H54 (cell line): ENCODE measurements around the gene HOXB2.

Source experiments
- DNase-seq: peaks from one replicate; pipeline ENCODE4 v3.0.0; 2011; ENCODE audit warnings: low spot score, mixed read lengths; ENCODE audit not compliant: insufficient read length
- FAIRE-seq: peaks from 3 replicates; lab custom pipeline; 2011; peaks lifted over from hg19 to GRCh38; lab: Jason Lieb, UNC
- POLR2A ChIP-seq: IDR thresholded peaks from 2 replicates; pipeline ENCODE4 v1.6.1; 2011; ENCODE audit warnings: low read depth, mild to moderate bottlenecking, low read length

HOXB2 gene

DNA sequence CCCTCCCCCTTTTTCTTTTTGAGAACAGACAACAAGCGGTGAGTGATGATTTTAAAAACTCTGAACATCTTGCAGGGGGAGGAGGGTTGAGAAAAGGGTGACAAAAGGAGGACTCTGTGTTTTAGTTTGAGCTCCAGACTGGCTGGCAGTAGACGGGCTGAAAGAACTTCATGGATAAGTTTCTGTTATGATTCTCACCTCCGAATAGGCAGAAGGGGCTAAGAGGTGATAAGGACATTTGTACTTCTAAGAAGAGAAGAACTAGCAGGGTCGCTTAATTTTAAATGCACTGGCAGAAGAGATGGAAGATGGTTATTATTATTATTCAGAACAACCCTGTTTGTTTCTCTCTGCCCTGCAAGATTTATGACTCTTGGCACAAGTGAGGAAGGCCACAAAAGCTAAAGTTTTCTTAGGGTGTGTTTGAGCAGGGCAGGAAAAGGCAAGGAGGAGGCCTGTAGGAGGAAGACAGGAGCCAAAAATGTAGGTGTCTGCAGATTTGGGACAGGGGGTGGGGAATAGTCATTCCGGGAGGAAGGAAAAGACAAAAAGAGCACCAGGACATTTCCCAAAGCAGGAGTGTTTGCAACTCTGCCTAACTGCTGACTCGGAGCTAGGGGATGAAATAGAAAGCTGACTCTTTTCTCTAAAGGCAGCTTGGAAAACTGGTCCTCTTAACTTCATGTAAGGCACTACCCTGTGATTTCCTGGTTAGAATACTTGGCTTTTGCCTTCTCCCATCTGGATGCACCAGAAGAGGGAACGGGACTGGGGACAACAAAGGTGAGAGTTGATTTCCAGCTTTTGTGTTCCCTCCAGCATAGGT is 11.9 kb upstream of the HOXB2 start:
- no peak for FAIRE-seq
- no peak for DNase-seq

DNA sequence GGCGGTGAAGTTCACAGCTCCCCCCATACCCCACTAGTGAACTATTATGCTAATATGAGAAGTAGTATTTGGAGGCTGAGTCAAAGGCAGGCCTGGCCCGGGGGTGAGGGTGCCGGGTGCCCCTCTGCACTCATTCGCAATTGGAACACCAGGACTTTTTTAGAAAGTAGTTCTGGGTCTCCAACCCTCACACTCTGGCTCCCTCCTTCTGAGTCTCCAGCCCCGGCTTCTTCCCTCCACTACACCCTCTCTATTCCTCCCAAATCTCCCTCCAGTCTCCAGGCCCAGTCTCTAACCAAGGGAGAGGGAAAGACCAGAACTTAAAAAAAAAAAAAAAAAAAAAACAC is 11.3 kb upstream of the HOXB2 start:
- no peak for FAIRE-seq

More for the DNA sequence above, 11.9 kb upstream of the HOXB2 start:
- no peak for TF ChIP-seq POLR2A

GRCh38 chr17:48555258-48556228 is 10.6 kb upstream of the HOXB2 start:
- peak; percentile 95 for DNase-seq
- TF ChIP-seq POLR2A: no peak
- FAIRE-seq: no peak

More for the DNA sequence above, 11.3 kb upstream of the HOXB2 start:
- no peak for TF ChIP-seq POLR2A
- no peak for DNase-seq

DNA sequence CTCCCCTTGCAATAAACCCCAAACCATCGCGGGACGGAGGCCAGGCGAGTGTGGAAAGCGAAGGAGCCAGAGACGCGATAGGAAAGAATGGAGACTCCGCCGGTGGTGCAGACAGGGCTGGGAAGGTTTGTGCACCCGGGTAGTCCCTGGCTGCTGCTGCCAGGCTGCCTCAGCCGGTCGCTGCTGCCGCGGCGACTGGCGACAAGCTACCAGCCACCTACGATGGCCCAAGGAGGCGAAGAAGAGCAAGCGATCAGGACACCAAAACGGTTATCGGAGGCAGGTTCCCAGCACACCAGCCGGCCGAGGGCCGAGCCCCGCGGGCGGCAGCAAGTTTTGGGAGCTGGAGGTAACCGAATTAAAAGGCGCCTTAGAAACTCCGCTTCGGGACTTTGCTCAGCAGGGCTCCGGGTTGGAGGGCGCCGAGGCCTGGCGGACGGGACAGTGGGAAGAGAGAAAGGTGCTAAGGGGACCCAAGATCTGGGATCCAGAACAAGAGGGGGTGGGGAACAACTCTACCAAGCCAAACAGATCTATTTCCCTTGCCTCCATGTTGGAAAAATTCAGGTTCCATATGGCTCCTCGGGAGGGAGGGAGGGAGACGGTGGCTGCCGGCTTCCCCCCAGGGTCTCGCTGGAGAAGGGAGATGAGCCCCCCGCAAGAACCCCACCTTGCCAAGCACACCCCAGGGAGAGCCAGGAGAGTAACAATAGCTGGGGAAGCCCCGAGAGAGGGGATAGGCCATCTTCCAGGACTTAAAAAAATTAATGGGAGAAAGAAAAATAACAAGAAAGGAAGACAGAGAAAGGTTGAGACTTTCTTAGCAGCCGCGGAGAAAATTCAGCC is 9.7 kb upstream of the HOXB2 start:
- DNase-seq (no peak), FAIRE-seq (no peak)
- TF ChIP-seq POLR2A: no peak

DNA sequence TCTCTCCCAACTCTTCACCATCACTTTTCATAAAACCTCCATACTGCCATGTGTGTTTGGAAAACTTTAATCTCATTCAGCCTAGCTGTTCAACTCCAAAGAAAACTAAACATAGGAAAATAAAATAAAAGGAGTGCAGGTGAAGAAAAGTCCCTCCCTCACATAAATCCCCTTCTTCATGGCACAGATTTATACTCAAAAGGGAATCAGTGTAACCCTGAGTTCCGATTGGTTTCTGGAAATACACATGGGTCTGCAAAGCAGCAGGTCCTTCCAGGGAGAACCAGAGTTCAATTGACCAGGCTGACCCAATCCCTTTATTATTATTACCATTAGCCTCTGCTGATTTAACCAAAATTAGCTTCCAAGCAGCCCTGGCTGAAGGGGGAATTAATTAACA is 8.9 kb upstream of the HOXB2 start:
- no peak for TF ChIP-seq POLR2A
- DNase-seq (no peak), FAIRE-seq (no peak)

DNA sequence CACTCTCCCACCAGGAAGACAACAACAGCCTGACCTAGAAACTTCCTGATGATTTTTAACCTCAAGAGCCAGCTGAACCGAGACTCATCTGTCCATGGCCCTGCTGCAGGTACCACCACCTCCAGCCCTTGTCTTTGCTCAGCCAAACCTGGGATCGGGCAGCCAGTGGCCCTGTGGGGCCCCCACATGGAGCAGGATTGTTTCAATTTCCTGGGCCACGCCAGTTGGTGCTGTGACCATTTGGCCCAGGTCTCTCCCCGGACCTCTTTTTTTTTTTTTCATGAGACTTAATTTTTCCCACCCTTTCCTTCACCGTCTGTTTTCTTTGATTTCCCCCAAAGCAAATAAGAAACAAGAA is 8.3 kb upstream of the HOXB2 start:
- TF ChIP-seq POLR2A: no peak
- FAIRE-seq: no peak
- no peak for DNase-seq

GRCh38 chr17:48552466-48553189 is 7.7 kb upstream of the HOXB2 start:
- FAIRE-seq: no peak
- DNase-seq: no peak
- TF ChIP-seq POLR2A: no peak

DNA sequence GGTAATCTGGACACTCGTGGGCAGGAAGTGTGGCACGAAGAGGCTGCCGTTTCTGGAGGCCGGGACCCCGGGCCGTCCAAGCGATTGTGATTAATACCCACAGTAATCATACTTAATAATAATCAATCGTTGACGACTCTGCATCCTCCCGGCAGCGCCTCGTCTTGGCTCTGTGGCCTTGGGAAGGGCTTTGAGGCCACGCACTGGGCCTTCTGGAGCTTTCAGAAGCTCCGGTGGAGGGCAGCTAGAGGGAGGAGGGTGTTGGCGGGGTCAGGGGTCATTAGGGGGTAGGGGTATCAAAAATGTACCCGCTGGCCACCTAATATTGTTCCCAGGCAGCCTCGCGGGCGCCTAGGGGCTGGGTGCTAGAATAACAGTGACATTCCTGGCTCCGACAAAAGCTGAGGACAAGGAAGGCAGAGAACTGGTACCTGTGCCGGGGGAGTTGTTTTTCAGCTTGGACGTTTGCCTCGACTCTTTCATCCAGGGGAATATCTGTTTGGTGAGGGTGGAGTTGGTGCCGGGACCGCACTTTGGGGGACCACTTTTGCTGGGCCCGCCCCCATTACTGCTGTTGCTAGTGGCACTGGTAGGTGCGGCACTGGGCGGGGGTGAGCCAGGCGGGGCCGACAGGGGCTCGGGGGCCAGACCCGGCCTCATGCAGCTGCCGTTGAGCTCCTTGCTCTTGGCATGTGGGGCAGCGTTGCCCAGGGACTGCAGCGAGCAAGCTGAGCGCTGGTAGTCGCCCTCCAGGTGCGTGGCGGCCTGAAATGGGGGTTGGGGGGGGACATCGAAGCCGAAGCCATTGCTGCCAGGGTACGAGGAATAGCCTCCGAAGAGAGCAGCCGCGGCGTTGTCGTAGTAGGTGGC is 6.9 kb upstream of the HOXB2 start:
- DNase-seq: no peak
- FAIRE-seq: no peak
- no peak for TF ChIP-seq POLR2A

DNA sequence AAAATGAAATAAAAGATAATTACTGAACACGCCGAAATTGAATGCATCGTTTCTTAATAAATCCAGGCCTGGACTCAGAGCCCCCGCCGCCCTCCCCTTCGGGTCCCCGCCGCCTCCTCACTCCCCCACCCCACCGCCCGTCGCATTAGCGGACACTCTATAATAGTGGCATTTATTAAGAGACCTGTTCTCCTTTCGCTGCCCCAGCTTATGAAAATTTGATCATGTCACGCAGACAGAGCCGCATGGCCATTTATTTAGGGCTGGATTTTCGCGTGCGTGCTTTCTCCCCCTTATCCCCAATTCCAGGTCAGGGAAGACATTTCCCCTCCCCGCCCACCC is 6.3 kb upstream of the HOXB2 start:
- no peak for TF ChIP-seq POLR2A
- FAIRE-seq (no peak), DNase-seq (no peak)

DNA sequence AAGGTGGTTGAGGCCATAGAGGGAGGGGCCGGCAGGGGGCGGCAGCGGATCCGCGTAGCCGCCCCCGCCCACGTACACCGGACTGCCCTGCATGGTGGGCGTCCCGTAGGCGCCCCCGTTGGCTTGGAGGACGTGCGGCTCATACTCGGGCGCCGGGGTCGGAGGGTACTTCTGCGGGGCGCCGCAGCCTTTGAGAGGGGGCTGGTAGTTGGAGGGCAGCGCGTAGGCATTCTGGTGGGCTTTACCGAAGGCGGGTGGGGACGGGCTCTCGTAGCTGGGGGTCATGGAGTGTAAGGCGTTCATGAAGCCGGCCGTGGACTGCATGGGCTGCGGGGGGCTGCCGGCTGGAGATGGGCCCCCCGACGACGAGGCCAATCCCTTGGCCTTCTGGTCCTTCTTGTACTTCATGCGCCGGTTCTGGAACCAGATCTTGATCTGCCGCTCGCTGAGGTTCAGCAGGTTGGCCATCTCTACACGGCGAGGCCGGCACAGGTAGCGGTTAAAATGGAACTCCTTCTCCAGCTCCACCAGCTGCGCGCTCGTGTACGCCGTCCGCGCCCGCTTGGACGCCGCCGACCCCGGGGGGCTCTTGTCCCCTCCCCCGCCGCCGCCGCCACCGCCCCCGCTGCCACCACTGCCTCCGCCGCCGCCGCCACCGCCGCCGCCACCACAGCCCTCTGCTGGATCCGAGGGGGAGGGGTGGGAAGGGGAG is 5.7 kb upstream of the HOXB2 start:
- no peak for DNase-seq
- no peak for TF ChIP-seq POLR2A
- no peak for FAIRE-seq

DNA sequence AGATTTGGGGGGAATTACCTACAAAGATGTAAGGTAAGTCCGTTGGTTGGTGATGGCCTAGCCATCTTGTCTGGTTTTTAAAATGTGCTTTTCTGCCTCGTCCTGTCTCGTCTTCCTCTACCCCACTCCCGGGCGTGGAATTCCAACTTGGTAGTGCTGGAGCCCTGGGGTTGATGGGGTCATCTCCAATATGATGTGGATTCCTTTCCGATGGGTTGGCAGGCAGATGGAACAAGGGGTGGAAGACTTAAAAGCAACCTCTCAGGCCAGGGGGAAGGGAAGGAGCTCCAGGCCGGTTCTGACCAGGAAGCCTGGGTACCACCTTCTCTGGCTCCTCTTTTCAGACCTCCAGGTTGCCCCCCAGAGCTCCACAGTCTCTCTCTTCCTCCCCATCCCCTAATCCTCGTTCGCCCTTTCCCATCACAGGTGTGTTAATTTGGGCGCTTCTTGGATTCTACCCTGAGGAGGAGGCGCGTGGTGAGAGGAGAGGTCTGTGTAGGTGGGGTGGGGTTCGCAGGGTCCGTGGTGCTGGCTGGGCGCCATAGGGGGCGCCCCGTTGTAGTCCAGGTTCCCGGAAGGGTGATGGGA is 5.1 kb upstream of the HOXB2 start:
- DNase-seq (no peak), FAIRE-seq (no peak)
- TF ChIP-seq POLR2A: no peak
